Peyer's patch (tissue), 4 donors: Measurements from ENCODE around the gene TTLL8.

Experiments
- CTCF ChIP-seq, 6 experiments: fragments of 450-650 bp in 4 of 6; fragments of 200-600 bp in 2 of 6; sonication (generic) in 1 of 6; IDR thresholded peaks; one replicate each; pipeline ENCODE4 v1.5.1; 2017 to 2019; ENCODE audit warnings: antibody characterized with exemption in 6 of 6, mild to moderate bottlenecking in 3 of 6, moderate library complexity in 1 of 6
- POLR2A ChIP-seq, 2 donors: fragments of 450-650 bp; IDR thresholded peaks; one replicate each; pipeline ENCODE4 v1.5.1; 2017; ENCODE audit warnings: antibody characterized with exemption in 2 of 2, mild to moderate bottlenecking in 2 of 2, moderate library complexity in 2 of 2

- TF ChIP-seq CTCF (IDR thresholded peaks at IDR 0.05), result no peak
- no peak for TF ChIP-seq POLR2A (IDR thresholded peaks at IDR 0.05)
These were observed 42.4 kb downstream of the TTLL8 start for GRCh38 chr22:50015451-50016307.
